ENCODE data around the gene FRMPD4. TPM values are rescaled to one million over a fixed set of nuclear protein-coding genes. Genes with fewer than 3 reads are reported as not detected.

The FRMPD4 gene
- total RNA-seq, 1 experiment from 2014 or later, result 1.4 TPM

- TF ChIP-seq, protein P1, sequence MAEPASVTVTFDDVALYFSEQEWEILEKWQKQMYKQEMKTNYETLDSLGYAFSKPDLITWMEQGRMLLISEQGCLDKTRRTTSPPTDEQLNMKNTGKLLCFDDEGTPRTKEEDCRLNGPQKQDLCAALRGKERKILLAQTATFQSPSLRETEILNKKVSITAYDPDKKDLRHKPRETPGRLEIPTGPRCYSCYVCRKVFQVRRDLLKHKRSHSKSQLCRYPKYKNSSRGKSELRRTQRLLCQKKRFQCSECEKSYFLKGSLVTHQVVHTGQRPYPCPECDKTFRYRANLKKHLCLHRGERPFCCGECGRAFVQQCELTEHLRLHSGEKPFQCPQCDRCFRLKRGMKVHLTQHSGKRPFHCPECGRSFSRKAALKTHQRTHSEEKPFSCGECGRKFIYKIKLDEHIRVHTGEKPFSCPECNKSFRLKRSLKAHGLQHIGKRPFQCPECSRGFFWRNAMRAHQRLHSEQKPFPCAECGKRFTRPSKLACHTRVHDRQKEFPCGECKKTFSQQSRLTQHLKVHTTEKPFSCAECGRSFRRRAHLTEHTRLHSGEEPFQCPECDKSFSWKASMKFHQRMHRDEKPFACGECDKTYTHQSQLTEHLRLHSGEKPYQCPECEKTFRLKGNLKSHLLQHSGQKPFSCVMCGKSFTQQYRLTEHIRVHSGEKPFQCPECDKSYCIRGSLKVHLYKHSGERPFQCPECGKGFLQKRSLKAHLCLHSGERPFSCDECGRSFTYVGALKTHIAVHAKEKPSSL (CRISPR knock-in tag; conservative IDR thresholded peaks at IDR 0.05), result no peak
- TF ChIP-seq EMX1 (CRISPR knock-in tag; IDR thresholded peaks at IDR 0.05) (no peak), NR1H2 (CRISPR knock-in tag; IDR thresholded peaks at IDR 0.05) (no peak), FOXP4 (CRISPR knock-in tag; IDR thresholded peaks at IDR 0.05) (no peak), PRRX2 (CRISPR knock-in tag; IDR thresholded peaks at IDR 0.05) (no peak)
These were observed 240.4 kb downstream of the FRMPD4 start (continued) for GRCh38 chrX:12378706-12379105.

DNA sequence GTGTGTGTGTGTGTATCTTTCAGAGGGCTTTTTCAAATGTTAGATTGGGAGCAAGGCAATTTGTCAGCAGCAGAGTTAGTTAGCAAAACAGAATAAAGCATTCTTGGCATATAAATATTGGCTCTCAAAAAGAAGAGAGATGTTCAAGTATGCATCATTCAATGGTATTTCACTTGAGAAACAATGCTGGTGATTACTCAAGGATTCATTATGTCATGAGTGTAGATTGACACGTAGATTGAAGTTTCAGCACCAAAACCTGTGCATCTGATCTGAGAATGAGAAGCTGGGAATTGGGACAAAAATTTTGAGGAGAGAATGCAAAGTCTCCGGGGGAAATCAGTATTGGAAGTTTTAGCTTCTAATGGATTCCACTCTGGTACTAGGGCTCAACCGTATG lies 241.4 kb downstream of the FRMPD4 start:
- POLR2A ChIA-PET, result no interaction called here
- Mint-ChIP-seq H3K27ac (no peak overlapping the region), H3K36me3 (no peaks in the 10 kb centered on the region), H3K4me1 (peaks cover 13% of the 10 kb centered on the region), H3K27me3 (ENCODE audit: low read depth) (peaks cover 5% of the 10 kb centered on the region), H3K9me3 (no peaks in the 10 kb centered on the region), H3K4me3 (no peak overlapping the region)
- DNase-seq (ENCODE audit: low spot score) (no peak), ATAC-seq (no peak)
- CTCF ChIA-PET, result no interaction called here
- TF ChIP-seq NFE2L1 (CRISPR knock-in tag; IDR thresholded peaks at IDR 0.05) (no peak), STAT6 (CRISPR knock-in tag; conservative IDR thresholded peaks at IDR 0.05; ENCODE audit: low read depth) (no peak), CTCF (IDR thresholded peaks at IDR 0.05) (no peak), E2F1 (CRISPR knock-in tag; IDR thresholded peaks at IDR 0.05) (no peak), ZNF121 (CRISPR knock-in tag; IDR thresholded peaks at IDR 0.05) (no peak), ZMAT4 (CRISPR knock-in tag; IDR thresholded peaks at IDR 0.05) (no peak), CREB1 (CRISPR knock-in tag; IDR thresholded peaks at IDR 0.05) (no peak), SP1 (CRISPR knock-in tag; conservative IDR thresholded peaks at IDR 0.05) (no peak)
- TF ChIP-seq, protein P2, sequence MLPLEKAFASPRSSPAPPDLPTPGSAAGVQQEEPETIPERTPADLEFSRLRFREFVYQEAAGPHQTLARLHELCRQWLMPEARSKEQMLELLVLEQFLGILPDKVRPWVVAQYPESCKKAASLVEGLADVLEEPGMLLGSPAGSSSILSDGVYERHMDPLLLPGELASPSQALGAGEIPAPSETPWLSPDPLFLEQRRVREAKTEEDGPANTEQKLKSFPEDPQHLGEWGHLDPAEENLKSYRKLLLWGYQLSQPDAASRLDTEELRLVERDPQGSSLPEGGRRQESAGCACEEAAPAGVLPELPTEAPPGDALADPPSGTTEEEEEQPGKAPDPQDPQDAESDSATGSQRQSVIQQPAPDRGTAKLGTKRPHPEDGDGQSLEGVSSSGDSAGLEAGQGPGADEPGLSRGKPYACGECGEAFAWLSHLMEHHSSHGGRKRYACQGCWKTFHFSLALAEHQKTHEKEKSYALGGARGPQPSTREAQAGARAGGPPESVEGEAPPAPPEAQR (CRISPR knock-in tag; IDR thresholded peaks at IDR 0.05), result no peak

Measured in WTC11 (cell line).